MCF 10A (cell line): Measurements from ENCODE around the gene ZNF423. TPM values are rescaled to one million over a fixed set of nuclear protein-coding genes. Genes with fewer than 3 reads are reported as not detected.

Source experiments
- BruUV-seq: library from RNA; stranded (reverse); fragments of 400-500 nt; replicated peaks from 2 replicates; lab custom pipeline; 2021; lab: Mats Ljungman, UMichigan
- CTCF ChIA-PET: fragments of 300-600 bp; sonication (Branson Sonifier 250); formaldehyde crosslinking; extraction: SDS; loops from one replicate; lab custom pipeline; 2021; ENCODE audit warnings: antibody characterized with exemption, inconsistent platforms; lab: Yijun Ruan, JAX
- POLR2A ChIA-PET: fragments of 300-600, 350-650 bp; sonication (Branson Sonifier 250); formaldehyde crosslinking; extraction: SDS; loops from one replicate; lab custom pipeline; 2020; ENCODE audit warnings: antibody characterized with exemption, inconsistent platforms; lab: Yijun Ruan, JAX
- DNase-seq: peaks from one replicate; pipeline ENCODE4 v3.0.0-alpha.2; 2018; ENCODE audit not compliant: unreplicated experiment
- H3K27ac Mint-ChIP-seq: one replicate; pipeline ENCODE4 v1.8.0; 2022; ENCODE audit warnings: mild to moderate bottlenecking, low read depth, mixed read lengths; ENCODE audit not compliant: unreplicated experiment
- H3K27me3 Mint-ChIP-seq: one replicate; pipeline ENCODE4 v1.8.0; 2022; ENCODE audit warnings: mixed read lengths; ENCODE audit not compliant: insufficient read depth, unreplicated experiment
- H3K36me3 Mint-ChIP-seq: one replicate; pipeline ENCODE4 v1.8.0; 2022; ENCODE audit warnings: mild to moderate bottlenecking, moderate library complexity, mixed read lengths; ENCODE audit not compliant: insufficient read depth, unreplicated experiment
- H3K4me1 Mint-ChIP-seq: one replicate; pipeline ENCODE4 v1.8.0; 2022; ENCODE audit warnings: mixed read lengths; ENCODE audit not compliant: insufficient read depth, unreplicated experiment
- H3K4me3 Mint-ChIP-seq: one replicate; pipeline ENCODE4 v1.8.0; 2022; ENCODE audit warnings: mild to moderate bottlenecking, moderate library complexity, mixed read lengths; ENCODE audit not compliant: unreplicated experiment
- H3K9me3 Mint-ChIP-seq: one replicate; pipeline ENCODE4 v1.8.0; 2022; ENCODE audit warnings: mixed read lengths; ENCODE audit not compliant: unreplicated experiment
- CTCF ChIP-seq: fragments of 200-600 bp; IDR thresholded peaks from one replicate; pipeline ENCODE4 v1.8.0; 2022; ENCODE audit warnings: antibody characterized with exemption, mild to moderate bottlenecking; ENCODE audit not compliant: unreplicated experiment
- intact Hi-C: fragments of 100-400 bp; cut with micrococcal nuclease; formaldehyde crosslinking; loops from 2 replicates; pipeline ENCODE4 v1.14.1; 2022
- total RNA-seq: library from RNA; stranded (reverse); gene quantifications from 2 replicates; pipeline ENCODE4 v1.2.3, GENCODE V29; 2022

The ZNF423 gene
- total RNA-seq, 1 experiment from 2014 or later: not detected

- POLR2A ChIA-PET: no interaction called here
These were observed 45.1 kb downstream of the ZNF423 start for GRCh38 chr16:49810831-49811230.

DNA sequence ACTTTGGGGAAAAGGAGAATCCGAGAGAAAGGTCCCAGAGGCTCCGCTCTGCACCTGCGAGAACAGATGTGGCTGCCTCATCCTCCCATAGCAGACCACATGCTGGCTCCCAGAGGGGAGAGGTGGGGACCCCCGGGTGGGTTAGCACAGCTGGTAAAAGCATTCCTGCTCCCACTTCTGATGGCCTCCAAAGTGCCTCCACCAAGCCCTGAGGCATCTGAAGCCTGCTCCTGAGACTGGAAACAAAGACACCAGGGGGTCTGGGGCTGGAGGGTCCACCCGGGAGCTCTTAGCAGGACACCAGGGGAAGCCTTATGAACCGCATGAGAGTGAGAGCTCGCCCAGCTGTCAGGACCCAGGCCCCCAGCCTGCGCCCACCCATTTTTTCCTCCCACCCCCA lies 46.4 kb downstream of the ZNF423 start:
- no peak for DNase-seq
- CTCF ChIA-PET: interaction anchor here (0.7 kb wide), 1 partner anchor 1142 kb away, joined by 4 read pairs; no protein-coding TSS in a partner anchor
- intact Hi-C loops: no loop called here
- Mint-ChIP-seq H3K27me3 (no peaks in the 10 kb centered on the region), H3K36me3 (no peaks in the 10 kb centered on the region), H3K4me3 (no peak overlapping the region), H3K4me1 (no peaks in the 10 kb centered on the region), H3K27ac (no peak overlapping the region), H3K9me3 (no peaks in the 10 kb centered on the region)
- no peak for TF ChIP-seq CTCF
- no TSS peak for BruUV-seq
- POLR2A ChIA-PET: no interaction called here

More at GRCh38 chr16:49810831-49811230, 45.1 kb downstream of the ZNF423 start:
- no peaks in the 10 kb centered on the region for H3K4me1 Mint-ChIP-seq
- intact Hi-C loops: no loop called here
- H3K36me3 Mint-ChIP-seq: no peaks in the 10 kb centered on the region
- H3K4me3 Mint-ChIP-seq: no peak overlapping the region
- CTCF ChIA-PET: no interaction called here
- no TSS peak for BruUV-seq
- no peaks in the 10 kb centered on the region for H3K27me3 Mint-ChIP-seq
- DNase-seq: no peak
- H3K9me3 Mint-ChIP-seq: no peaks in the 10 kb centered on the region
- TF ChIP-seq CTCF: no peak
- no peak overlapping the region for H3K27ac Mint-ChIP-seq

DNA sequence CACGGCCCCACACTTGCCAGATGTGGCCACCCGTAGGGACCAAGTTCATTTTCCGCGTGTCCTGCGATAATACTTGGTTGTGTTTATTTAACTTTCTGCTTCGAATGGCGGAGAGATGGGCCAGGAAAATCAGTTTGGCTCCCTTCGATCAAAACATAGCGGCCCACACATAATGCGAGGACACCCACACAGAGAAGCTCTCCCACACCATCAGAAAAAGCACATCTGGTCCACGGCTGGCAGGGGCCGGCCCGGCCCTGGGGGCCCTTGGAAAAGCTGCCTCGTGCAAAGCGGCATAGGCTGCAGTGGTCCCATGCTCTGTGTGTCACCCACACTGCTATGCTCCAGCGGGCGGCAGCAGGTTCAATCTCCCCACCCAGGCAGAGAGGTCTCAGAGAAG lies 46.9 kb downstream of the ZNF423 start:
- H3K27ac Mint-ChIP-seq: no peak overlapping the region
- intact Hi-C loops: no loop called here
- no TSS peak for BruUV-seq
- no peak overlapping the region for H3K4me3 Mint-ChIP-seq
- H3K9me3 Mint-ChIP-seq: no peaks in the 10 kb centered on the region
- POLR2A ChIA-PET: no interaction called here
- no peak for DNase-seq
- no peak for TF ChIP-seq CTCF
- H3K27me3 Mint-ChIP-seq: no peaks in the 10 kb centered on the region
- no peaks in the 10 kb centered on the region for H3K4me1 Mint-ChIP-seq
- CTCF ChIA-PET: no interaction called here
- no peaks in the 10 kb centered on the region for H3K36me3 Mint-ChIP-seq

- no TSS peak for BruUV-seq
- H3K4me3 Mint-ChIP-seq: no peak overlapping the region
- no peak overlapping the region for H3K27ac Mint-ChIP-seq
- no peak for DNase-seq
- H3K9me3 Mint-ChIP-seq: no peaks in the 10 kb centered on the region
- no peak for TF ChIP-seq CTCF
- ChIA-PET POLR2A (no interaction called here), CTCF (interaction anchor here (0.7 kb wide), 1 partner anchor 8 kb away, joined by 3 read pairs; no protein-coding TSS in a partner anchor)
- H3K36me3 Mint-ChIP-seq: no peaks in the 10 kb centered on the region
- no peaks in the 10 kb centered on the region for H3K4me1 Mint-ChIP-seq
- peaks cover 16% of the 10 kb centered on the region for H3K27me3 Mint-ChIP-seq
- intact Hi-C loops: no loop called here
These were observed 49.5 kb downstream of the ZNF423 start for GRCh38 chr16:49806446-49806845.
